Natural killer cell treated with Interleukin-12 subunit alpha and Interleukin-12 subunit beta and Interleukin-15 and Interleukin-18, amount 100 ng/mL, for 72 hours (primary cell): ENCODE measurements around the gene SDF2L1. TPM values are rescaled to one million over a fixed set of nuclear protein-coding genes. Genes with fewer than 3 reads are reported as not detected.
"Not testable (repeated sequence)": the region's sequence is repeated elsewhere in the genome, so short reads cannot be mapped to it uniquely, and the experiment has no call there.

Source experiments
- ATAC-seq, 2 donors: fragments of 150-1000 bp; cut with Tn5 transposase in 1 of 2; sonication (Bioruptor Pico), chemical (Tn5 transposase) in 1 of 2; 2 replicates each; pipeline ENCODE4 v1.10.0; 2021
- DNase-seq: peaks from one replicate; pipeline ENCODE4 v3.0.0; 2022; ENCODE audit warnings: low spot score
- H3K27ac Mint-ChIP-seq, 2 donors: 1 replicate in 1 of 2; 2 replicates in 1 of 2; pipeline ENCODE4 v1.8.0; 2022; ENCODE audit warnings: mixed read lengths in 2 of 2, mild to moderate bottlenecking in 1 of 2, moderate library complexity in 1 of 2
- H3K27me3 Mint-ChIP-seq, 2 donors: 1 replicate in 1 of 2; 2 replicates in 1 of 2; pipeline ENCODE4 v1.8.0; 2022; ENCODE audit warnings: mixed read lengths in 2 of 2
- H3K36me3 Mint-ChIP-seq: one replicate; pipeline ENCODE4 v1.8.0; 2022; ENCODE audit warnings: mixed read lengths
- H3K4me1 Mint-ChIP-seq, 2 donors: 1 replicate in 1 of 2; 2 replicates in 1 of 2; pipeline ENCODE4 v1.8.0; 2022; ENCODE audit warnings: low read depth in 2 of 2, mixed read lengths in 2 of 2, mild to moderate bottlenecking in 1 of 2
- H3K4me3 Mint-ChIP-seq: one replicate; pipeline ENCODE4 v1.8.0; 2022; ENCODE audit warnings: mixed read lengths
- H3K9me3 Mint-ChIP-seq: 2 replicates; pipeline ENCODE4 v1.8.0; 2022; ENCODE audit warnings: mixed read lengths
- total RNA-seq, 2 donors: library from RNA; stranded (reverse); gene quantifications; one replicate each; pipeline ENCODE4 v1.2.3, GENCODE V29; 2022

Gene SDF2L1
- total RNA-seq, 2 donors from 2014 or later, result 102 to 127 TPM

DNA sequence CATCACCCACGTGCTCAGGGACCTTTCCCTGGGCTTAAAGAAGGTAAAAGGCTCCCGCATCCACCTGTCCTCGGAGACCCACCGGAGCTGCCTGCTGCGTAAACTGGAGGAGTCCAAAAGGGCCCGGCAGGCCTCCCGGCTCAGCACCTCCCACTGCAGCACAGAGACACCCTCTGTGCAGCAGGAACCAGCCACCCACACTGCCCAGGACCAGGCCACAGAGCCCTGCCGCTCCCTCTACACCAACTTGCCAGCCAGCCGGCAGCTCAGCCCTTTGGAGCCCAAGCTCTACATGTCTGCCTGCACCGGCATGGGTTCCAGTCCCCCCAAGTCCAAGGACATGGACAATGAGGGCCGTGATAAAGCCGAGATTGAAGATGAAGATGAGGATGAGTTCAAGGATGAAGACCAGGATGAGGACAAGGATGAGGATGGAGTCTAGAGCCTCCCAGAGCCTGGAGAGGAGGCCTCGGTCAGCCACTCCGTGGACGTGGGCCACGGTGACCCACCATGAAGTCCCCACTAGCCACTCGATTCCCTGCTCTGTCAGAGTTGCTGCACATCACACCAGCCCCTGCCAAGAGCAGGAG is 5.4 kb upstream of the SDF2L1 start:
- H3K4me1 Mint-ChIP-seq, result peaks cover 1 to 15% of the 10 kb centered on the region in 2 donors
- no peak overlapping the region for H3K27ac Mint-ChIP-seq
- no peak for DNase-seq
- no peak overlapping the region for H3K4me3 Mint-ChIP-seq
- no peaks in the 10 kb centered on the region for H3K27me3 Mint-ChIP-seq
- H3K9me3 Mint-ChIP-seq, result no peaks in the 10 kb centered on the region
- H3K36me3 Mint-ChIP-seq, result no peaks in the 10 kb centered on the region
- ATAC-seq, result no peak

DNA sequence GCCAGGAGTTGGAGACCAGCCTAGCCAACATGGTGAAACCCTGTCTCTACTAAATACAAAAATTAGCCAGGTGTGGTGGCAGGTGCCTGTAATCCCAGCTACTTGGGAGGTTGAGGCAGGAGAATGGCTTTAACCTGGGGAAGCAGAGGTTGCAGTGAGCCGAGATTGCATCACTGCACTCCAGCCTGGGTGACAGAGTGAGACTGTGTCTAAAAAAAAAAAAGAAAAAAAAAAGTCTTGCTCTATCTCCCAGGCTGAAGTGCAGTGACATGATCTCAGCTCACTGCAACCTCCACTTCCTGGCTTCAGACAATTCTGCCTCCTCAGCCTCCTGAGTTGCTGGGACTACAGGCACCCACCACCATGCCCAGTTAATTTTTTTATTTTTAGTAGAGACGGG is 4.7 kb upstream of the SDF2L1 start:
- not testable (repeated sequence) for ATAC-seq, H3K27ac Mint-ChIP-seq, DNase-seq, H3K36me3 Mint-ChIP-seq, H3K9me3 Mint-ChIP-seq, H3K4me3 Mint-ChIP-seq, H3K27me3 Mint-ChIP-seq
- H3K4me1 Mint-ChIP-seq, result peaks cover 6 to 15% of the 10 kb centered on the region in 2 donors

DNA sequence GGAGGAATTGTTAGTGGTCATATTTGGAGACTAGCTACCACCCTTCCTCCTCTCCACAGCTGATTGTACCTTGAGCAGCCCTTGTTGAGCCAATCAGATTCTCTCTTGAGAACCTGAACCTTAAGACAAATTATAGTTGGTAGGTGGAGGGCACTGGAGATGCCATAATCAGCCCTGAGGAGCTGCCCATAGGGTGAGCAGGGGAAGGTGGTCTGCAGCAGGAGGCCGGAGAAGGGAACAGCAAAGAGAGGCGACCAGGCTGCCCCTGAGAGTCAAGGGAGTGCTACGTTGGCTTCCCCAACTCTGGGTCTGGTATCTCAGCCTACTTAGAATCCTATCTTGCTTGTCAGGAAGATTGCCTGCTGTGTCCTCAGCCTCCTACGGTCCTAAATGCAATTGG is 2.7 kb upstream of the SDF2L1 start:
- ATAC-seq, result no peak
- no peak for DNase-seq
- no peak overlapping the region for H3K27ac Mint-ChIP-seq

DNA sequence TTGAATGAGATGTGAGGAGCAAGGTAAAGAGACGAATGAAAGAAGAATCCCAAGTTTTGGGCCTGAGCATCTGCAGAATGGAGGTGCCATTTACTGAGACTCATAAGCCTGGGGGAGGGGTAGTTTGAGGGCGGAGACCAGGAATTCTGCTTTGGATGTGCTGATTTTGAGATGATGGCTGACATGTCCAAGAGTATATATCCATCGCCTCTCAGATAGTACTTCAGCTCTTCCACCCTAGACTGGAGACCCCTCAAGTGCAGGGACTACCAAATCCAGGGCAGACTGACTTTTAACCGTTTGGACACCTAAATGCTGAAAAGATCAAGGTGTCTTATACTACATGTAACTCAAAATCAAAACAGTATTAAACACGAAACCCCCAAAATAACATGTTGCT is 1.3 kb upstream of the SDF2L1 start:
- DNase-seq (no peak), ATAC-seq (no peak)
- peaks cover 7% of the 10 kb centered on the region for H3K36me3 Mint-ChIP-seq
- peaks cover 17 to 23% of the 10 kb centered on the region in 2 donors for H3K4me1 Mint-ChIP-seq
- no peaks in the 10 kb centered on the region for H3K9me3 Mint-ChIP-seq
- peak overlapping the region; percentile 79 to 88 for H3K27ac Mint-ChIP-seq
- H3K4me3 Mint-ChIP-seq, result peak overlapping the region; percentile 98
- H3K27me3 Mint-ChIP-seq, result no peaks in the 10 kb centered on the region

More for the DNA sequence above, 2.7 kb upstream of the SDF2L1 start:
- Mint-ChIP-seq H3K9me3 (no peaks in the 10 kb centered on the region), H3K27me3 (no peaks in the 10 kb centered on the region), H3K36me3 (peaks cover 7% of the 10 kb centered on the region), H3K4me3 (no peak overlapping the region), H3K4me1 (peaks cover 17 to 23% of the 10 kb centered on the region in 2 donors)

DNA sequence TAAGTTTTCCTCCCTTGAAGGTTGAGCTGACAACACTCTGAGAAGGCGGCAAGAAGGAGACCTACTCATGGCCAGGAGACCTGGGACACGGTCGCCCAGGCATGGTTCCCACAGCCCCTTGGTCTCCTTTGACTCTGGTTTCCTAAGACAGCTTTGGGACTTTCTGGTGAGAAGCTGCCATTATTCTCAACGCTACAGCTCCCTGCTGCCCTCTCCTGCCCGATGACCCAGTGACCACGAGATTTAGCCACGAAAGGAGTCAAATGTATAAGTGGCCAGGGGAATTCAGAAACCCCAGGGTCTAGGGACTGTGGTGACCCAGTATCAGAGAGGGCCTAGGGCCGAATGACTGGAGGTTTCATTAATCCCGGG is 699 bp upstream of the SDF2L1 start:
- H3K9me3 Mint-ChIP-seq, result no peaks in the 10 kb centered on the region

DNA sequence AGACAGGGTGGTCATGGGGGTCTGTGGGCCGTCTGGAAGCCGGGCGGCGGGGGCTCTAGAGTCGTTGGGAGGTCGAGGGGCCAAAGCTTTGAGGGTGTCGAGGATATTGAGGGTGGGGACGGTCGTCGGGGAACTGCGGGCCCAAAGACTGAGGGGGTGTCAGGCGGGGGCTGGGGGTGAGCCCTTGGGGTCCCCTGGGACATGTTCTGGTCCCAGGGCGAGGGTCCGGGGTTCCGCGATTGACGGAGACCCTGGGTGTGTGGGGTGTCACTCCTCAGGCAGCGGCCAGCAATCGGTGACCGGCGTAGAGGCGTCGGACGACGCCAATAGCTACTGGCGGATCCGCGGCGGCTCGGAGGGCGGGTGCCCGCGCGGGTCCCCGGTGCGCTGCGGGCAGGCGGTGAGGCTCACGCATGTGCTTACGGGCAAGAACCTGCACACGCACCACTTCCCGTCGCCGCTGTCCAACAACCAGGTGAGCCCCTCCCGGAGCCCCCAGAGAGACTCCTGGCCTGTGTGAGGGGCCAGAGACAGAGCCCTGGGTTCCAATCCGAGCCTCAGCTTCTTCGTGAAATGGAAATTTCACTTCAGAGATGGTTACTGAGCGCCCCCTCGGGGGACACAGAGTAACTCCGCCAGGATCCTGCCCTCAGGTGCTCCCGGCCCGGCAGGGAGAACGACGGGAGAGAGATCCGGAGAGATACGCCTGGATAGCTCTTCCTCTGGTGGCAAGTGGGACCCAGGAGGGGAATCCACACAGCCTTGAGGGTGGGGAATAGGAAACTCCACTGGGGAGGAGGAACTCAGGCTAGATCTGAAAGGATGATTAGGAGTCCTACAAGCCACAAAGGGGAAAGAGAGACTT is 714 bp downstream of the SDF2L1 start:
- peak overlapping the region; percentile 79 to 88 for H3K27ac Mint-ChIP-seq
- peaks cover 26 to 32% of the 10 kb centered on the region in 2 donors for H3K4me1 Mint-ChIP-seq
- H3K27me3 Mint-ChIP-seq, result no peaks in the 10 kb centered on the region
- peaks cover 15% of the 10 kb centered on the region for H3K36me3 Mint-ChIP-seq
- peak; percentile 80 for DNase-seq
- ATAC-seq, result peak in 1 of 2 donors; percentile 6
- H3K9me3 Mint-ChIP-seq, result no peaks in the 10 kb centered on the region
- peak overlapping the region; percentile 98 for H3K4me3 Mint-ChIP-seq

More for the DNA sequence above, 699 bp upstream of the SDF2L1 start:
- DNase-seq (peak; percentile 59), ATAC-seq (peak; percentile 14 to 45)
- peak overlapping the region; percentile 79 to 88 for H3K27ac Mint-ChIP-seq
- no peaks in the 10 kb centered on the region for H3K27me3 Mint-ChIP-seq
- H3K4me3 Mint-ChIP-seq, result peak overlapping the region; percentile 98
- H3K36me3 Mint-ChIP-seq, result peaks cover 9% of the 10 kb centered on the region
- H3K4me1 Mint-ChIP-seq, result peaks cover 20 to 27% of the 10 kb centered on the region in 2 donors

DNA sequence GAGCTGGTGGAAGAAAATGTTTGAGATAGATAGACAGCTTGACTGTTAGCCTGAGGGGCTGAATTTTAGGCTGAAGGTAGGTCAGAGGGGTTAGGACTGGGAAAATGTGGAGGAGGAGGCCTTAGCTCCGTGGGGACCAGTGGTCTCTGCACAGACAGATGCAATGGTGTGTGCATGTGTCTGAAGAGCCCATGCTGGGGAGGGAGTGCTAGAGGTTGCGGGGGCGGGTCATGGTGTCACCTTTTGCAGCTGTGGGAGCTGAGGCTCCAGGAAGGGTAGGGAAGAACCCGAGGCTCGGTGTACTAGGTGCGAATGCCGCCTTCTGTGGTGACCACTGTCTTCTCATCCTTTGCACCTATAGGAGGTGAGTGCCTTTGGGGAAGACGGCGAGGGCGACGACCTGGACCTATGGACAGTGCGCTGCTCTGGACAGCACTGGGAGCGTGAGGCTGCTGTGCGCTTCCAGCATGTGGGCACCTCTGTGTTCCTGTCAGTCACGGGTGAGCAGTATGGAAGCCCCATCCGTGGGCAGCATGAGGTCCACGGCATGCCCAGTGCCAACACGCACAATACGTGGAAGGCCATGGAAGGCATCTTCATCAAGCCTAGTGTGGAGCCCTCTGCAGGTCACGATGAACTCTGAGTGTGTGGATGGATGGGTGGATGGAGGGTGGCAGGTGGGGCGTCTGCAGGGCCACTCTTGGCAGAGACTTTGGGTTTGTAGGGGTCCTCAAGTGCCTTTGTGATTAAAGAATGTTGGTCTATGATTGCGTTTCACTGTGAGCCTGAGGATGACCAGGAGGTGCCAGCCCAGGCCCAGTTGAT is 1.6 kb downstream of the SDF2L1 start:
- ATAC-seq (no peak), DNase-seq (peak; percentile 20)
- Mint-ChIP-seq H3K36me3 (peaks cover 15% of the 10 kb centered on the region), H3K4me3 (peak overlapping the region; percentile 98), H3K27me3 (no peaks in the 10 kb centered on the region), H3K4me1 (peaks cover 26 to 32% of the 10 kb centered on the region in 2 donors), H3K27ac (peak overlapping the region; percentile 79 to 88), H3K9me3 (no peaks in the 10 kb centered on the region)

DNA sequence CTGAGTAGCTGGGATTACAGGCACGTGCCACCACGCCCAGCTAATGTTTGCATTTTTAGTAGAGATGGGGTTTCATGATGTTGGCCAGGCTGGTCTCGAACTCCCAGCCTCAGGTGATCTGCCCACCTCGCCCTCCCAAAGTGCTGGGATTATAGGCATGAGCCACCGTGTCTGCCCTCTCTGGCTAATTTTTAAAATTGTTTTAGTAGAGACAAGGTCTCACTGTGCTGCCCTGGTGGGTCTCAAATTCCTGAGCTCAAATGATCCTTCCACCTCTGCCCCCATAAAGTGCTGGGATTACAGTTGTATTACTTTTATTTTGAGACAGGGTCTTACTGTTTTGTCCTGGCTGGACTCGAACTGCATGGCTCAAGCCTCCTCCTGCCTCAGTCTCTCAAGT is 3.4 kb downstream of the SDF2L1 start:
- peaks cover 15% of the 10 kb centered on the region for H3K36me3 Mint-ChIP-seq
- not testable (repeated sequence) for H3K27me3 Mint-ChIP-seq, H3K9me3 Mint-ChIP-seq, ATAC-seq, H3K4me3 Mint-ChIP-seq, DNase-seq, H3K27ac Mint-ChIP-seq
- peaks cover 27 to 36% of the 10 kb centered on the region in 2 donors for H3K4me1 Mint-ChIP-seq

DNA sequence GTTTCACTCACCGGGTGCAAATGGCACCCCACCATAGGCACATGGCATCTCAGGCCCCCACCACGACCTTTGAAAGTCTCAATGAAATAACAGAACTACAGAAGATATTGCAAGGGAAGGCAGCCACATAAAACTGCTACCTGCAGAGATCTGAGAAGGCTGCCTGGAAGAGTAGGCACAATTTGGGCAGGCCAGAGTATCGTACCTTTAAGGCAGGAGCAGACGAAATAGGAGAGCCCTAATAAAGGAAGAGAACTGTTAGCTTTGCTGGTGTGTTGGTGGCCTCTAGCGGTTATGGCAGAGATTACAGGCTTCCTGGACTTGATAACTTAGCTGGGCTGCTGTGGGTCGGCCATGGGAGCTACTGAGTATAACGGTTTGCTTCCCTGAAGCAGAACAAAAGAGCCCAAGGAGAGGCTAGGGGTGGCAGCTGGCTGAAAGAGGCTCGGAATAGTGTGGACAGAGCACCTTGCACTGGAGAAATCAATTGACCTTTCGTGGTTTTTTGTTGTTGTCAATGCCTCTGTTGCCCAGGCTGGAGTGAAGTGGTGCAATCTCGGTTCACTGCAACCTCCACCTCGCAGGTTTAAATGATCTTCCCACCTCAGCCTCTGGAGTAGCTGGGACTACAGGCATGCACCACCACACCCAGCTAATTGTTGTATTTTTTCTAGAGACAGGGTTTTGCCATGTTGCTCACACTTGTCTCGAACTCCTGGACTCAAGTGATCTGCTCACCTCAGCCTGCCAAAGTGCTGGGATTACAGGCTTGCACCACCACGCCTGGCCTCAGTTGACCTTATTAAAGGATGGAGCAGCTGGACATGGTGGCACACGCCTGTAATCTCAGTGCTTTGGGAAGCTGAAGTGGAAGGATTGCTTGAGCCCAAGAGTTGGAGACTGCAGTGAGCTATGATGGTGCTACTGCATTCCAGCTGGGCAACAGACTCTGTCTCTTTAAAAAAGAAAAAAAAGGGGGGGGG is 4.8 kb downstream of the SDF2L1 start:
- peak overlapping the region; percentile 4 for H3K4me3 Mint-ChIP-seq
- no peaks in the 10 kb centered on the region for H3K9me3 Mint-ChIP-seq
- peak overlapping the region in 1 of 2 donors; percentile 6 for H3K27ac Mint-ChIP-seq
- no peak for ATAC-seq
- DNase-seq, result peak; percentile 75
- H3K36me3 Mint-ChIP-seq, result peaks cover 15% of the 10 kb centered on the region
- H3K4me1 Mint-ChIP-seq, result peaks cover 38 to 40% of the 10 kb centered on the region in 2 donors
- H3K27me3 Mint-ChIP-seq, result no peaks in the 10 kb centered on the region

DNA sequence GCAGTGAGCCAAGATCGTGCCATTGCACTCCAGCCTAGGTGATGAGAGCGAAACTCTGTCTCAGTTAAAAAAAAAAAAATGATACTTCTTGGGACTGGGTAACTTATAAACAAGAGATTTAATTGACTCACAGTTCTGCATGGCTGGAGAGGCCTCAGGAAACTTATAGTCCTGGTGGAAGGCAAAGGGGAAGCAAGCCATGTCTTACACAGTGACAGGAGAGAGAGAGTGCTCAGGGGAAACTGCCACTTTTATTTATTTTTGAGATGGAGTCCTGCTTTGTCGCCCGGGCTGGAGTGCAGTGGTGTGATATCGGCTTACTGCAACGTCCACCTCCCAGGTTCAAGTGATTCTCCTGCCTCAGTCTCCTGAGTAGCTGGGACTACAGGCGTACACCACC is 8.2 kb downstream of the SDF2L1 start:
- peaks cover 8% of the 10 kb centered on the region for H3K36me3 Mint-ChIP-seq
- peak overlapping the region in 1 of 2 donors; percentile 71 for H3K27ac Mint-ChIP-seq
- no peaks in the 10 kb centered on the region for H3K27me3 Mint-ChIP-seq
- ATAC-seq (no peak), DNase-seq (no peak)
- no peaks in the 10 kb centered on the region for H3K9me3 Mint-ChIP-seq
- peaks cover 25 to 31% of the 10 kb centered on the region in 2 donors for H3K4me1 Mint-ChIP-seq
- H3K4me3 Mint-ChIP-seq, result peak overlapping the region; percentile 0

DNA sequence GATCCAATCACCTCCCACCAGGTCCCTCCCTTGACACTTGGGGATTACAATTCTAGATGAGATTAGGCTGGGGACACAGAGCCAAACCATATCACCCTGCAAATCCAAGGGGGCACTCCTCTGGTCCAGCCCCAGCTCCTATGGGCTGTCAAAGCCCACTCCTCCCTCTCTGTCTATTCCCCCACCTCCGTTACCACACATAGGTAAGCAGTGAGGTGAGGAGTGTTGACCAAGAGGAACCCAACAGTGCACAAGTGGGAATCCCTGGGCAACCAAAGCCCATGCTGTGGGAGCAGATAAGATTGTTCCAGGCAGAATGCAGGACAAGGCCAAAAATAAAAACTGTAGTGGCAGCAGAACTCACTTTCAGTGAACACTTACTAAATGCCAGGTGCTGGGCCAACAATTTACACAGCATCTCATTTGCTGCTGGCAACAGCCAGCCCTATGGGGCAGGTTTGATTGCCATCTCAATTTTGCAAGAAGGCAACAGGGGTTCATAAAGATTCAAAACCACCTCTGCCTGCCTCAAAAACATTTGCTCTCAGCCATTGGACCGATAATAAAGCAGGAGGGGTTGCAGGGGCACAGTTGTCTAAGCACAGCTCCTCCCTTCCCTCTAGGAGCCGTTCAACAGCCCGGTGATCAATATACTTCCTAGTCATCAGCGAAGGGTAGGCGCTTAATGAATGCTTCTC is 8.9 kb downstream of the SDF2L1 start:
- Mint-ChIP-seq H3K4me3 (peak overlapping the region; percentile 82), H3K9me3 (no peaks in the 10 kb centered on the region), H3K27me3 (no peaks in the 10 kb centered on the region), H3K4me1 (peaks cover 25 to 31% of the 10 kb centered on the region in 2 donors), H3K36me3 (peaks cover 8% of the 10 kb centered on the region), H3K27ac (peak overlapping the region; percentile 71 to 87)
- ATAC-seq, result no peak
- peak; percentile 34 for DNase-seq

DNA sequence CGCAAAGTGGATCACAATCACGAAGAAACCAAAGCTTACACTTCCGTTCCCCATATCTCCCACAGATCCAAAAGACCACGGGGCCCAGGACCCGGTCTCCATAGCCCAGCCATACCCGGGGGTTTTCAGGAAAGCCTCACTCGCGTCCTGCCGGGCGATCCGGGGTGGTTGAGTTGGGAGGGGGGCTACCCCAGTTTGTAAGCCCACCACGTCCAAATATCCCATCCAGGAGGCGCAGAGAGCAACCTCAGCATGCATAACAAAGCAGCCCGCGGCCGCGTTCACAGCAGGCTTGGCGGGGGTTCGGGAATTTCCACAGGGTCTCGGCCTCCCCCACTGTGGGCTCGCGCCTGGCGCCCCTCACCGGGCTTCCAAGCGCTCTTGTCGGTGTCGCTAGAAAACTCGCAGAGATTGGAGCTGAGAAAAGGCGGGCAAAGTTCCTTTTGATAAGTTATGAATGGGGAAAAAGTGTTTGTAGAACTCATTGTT is 9.5 kb downstream of the SDF2L1 start:
- H3K27ac Mint-ChIP-seq, result peak overlapping the region; percentile 71 to 87
- H3K4me3 Mint-ChIP-seq, result peak overlapping the region; percentile 82
- DNase-seq (no peak), ATAC-seq (peak; percentile 43 to 69)
- H3K36me3 Mint-ChIP-seq, result peaks cover 5% of the 10 kb centered on the region
- no peaks in the 10 kb centered on the region for H3K9me3 Mint-ChIP-seq
- H3K4me1 Mint-ChIP-seq, result peaks cover 27 to 31% of the 10 kb centered on the region in 2 donors
- no peaks in the 10 kb centered on the region for H3K27me3 Mint-ChIP-seq
